Hematopoietic multipotent progenitor cell (in vitro differentiated cells): ENCODE results near the gene LDLRAD1. TPM values are rescaled to one million over a fixed set of nuclear protein-coding genes. Genes with fewer than 3 reads are reported as not detected.
A peak's percentile ranks its signal among the peaks of the same experiment; 100 is the strongest.
"Not testable (repeated sequence)": the region's sequence is repeated elsewhere in the genome, so short reads cannot be mapped to it uniquely, and the experiment has no call there.

Experiments
- DNase-seq, 3 donors: peaks; one replicate each; pipeline ENCODE4 v3.0.0-alpha.2; 2011 to 2015; ENCODE audit warnings: low read depth in 2 of 3, low spot score in 2 of 3
- total RNA-seq: library from RNA; depleted of rRNA; stranded (reverse); fragments of >200 nt; gene quantifications from one replicate; pipeline ENCODE4 v1.2.3, GENCODE V29; 2012

The LDLRAD1 gene
- total RNA-seq, 1 donor, result not detected

DNA sequence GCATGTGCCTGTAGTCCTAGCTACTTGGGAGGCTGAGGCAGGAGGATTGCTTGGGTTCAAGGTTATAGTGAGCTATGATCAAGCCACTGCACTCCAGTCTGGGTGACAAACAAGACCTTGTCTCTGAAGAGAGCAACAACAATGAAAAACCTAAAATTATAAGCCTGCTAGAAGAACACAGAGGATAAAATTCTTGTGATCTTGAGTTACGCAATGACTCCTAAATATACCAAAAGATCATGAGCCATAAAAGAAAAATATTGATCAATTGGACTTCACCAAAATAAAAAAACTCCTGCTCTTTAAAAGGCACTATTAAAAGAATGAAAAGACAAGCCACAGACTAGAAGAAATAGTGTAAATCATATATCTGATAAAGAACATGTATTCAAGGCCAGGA is 22.3 kb downstream of the LDLRAD1 start:
- DNase-seq, result no peak

DNA sequence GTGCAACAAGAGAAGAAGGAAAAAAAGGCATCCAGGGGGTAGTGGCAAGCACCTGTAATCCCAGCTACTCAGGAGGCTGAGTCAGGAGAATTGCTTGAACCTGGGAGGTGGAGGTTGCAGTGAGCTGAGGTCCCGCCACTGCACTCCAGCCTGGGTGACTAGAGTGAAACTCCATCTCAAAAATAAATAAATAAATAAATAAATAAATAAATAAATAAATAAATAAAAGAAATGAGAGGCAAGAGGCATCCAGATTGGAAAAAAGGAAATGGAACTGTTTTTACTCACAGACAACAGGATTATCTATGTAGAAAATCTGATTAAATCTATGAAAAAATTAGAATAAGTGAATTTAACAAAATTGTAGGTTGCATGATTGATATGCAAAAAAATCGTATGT is 23.5 kb downstream of the LDLRAD1 start:
- DNase-seq, result not testable (repeated sequence)

- no peak for DNase-seq
These were observed 25.7 kb downstream of the LDLRAD1 start for GRCh38 chr1:53992085-53992874.

GRCh38 chr1:53987880-53988279 is 30.1 kb downstream of the LDLRAD1 start:
- no peak for DNase-seq

DNA sequence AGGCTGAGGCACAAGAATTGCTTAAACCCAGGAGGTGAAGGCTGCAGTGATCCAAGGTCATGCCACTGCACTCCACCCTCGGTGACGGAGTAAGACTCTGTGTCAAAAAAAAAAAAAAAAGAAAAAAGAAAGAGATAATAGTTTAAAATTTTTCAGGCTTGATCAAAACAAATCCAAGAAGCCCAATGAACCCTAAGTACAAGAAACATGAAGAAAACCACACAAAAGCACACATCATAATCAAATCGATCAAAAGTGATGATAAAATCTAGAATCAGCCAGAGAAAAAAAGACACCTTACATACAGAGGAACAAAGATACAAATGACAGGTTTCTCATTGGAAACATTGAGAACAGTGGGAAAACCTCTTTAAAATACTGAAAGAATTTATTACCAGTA is 31.5 kb downstream of the LDLRAD1 start:
- no peak for DNase-seq

GRCh38 chr1:53984726-53985125 is 33.3 kb downstream of the LDLRAD1 start:
- no peak for DNase-seq

GRCh38 chr1:53982763-53983104 is 35.3 kb downstream of the LDLRAD1 start:
- DNase-seq, result no peak

DNA sequence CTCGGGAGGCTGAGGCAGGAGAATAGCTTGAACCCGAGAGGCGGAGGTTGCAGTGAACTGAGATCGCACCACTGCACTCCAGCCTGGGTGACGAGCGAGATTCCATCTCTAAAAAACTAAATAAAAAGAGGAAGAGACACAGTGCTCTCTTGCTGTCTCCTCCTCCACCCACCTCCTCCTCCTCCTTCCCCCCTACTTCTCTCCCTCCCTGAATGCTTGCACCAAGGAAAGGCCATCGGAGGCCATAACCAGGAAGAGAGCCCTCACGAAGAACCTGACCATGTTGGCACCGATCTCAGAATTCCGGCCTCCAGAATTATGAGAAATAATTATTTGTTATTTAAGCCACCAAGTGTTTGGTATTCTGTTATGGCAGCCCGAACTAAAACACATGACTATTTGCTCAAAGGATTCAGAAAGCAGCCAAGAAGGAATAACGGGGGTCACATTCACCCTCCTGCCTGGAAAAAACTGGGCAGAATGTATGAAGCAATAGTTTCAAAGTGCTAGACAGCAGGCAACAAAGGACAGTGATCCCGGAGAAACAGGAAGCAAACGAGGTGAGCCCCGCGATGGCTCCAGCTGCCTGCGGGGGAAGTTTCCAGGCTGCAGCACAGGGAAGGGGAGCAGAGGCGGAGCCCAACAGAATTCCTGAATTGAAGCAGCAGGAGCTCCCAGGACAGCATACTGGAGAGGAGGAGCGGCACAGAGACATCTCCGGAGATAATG is 35.8 kb downstream of the LDLRAD1 start:
- peak in 2 of 3 donors; percentile 1 to 13 for DNase-seq

GRCh38 chr1:53981220-53981619 is 36.8 kb downstream of the LDLRAD1 start:
- no peak for DNase-seq

- DNase-seq, result no peak
These were observed 38.1 kb downstream of the LDLRAD1 start for GRCh38 chr1:53979712-53980450.

DNA sequence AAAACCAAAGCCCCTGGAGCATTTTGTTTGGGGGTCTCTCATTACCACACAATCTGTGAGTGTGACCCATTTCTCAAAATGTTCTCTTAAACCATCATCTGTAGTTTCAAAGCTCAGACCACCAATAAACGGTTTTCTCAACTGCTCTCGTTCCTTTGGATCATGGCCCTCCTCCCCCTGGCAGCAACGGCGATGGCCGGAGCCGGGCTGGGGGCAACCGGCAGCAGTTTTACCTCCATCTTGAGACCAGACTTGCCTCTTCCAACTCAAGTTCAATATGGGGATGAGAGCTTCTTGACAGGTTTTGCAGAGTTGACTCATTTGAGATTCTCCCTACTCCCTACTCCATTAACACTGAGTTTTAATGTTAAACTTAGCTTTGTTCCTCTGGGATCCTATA is 42.1 kb downstream of the LDLRAD1 start:
- DNase-seq, result no peak

DNA sequence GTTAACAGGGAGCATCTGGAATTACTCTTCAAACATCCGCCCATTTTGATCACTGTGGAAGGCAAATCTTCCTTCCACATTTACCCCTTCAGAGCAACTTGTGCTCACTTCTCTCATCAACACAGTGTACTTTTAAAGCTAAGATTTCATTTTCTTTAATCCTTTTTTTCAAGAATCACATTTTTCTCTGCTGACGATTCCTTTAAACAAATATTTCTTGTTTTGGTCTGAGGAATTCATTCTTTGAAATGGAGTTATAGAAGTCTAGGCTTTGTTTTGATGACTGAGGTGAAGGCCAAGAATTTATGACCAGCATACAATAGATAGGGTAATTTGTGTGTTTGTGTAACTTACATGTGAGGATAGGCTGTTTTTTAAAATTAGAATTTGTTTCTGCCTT is 46.3 kb downstream of the LDLRAD1 start:
- no peak for DNase-seq

GRCh38 chr1:53969323-53969722 is 48.7 kb downstream of the LDLRAD1 start:
- DNase-seq, result not testable (repeated sequence)

- no peak for DNase-seq
These were observed 49.9 kb downstream of the LDLRAD1 start for GRCh38 chr1:53968125-53968513.

DNA sequence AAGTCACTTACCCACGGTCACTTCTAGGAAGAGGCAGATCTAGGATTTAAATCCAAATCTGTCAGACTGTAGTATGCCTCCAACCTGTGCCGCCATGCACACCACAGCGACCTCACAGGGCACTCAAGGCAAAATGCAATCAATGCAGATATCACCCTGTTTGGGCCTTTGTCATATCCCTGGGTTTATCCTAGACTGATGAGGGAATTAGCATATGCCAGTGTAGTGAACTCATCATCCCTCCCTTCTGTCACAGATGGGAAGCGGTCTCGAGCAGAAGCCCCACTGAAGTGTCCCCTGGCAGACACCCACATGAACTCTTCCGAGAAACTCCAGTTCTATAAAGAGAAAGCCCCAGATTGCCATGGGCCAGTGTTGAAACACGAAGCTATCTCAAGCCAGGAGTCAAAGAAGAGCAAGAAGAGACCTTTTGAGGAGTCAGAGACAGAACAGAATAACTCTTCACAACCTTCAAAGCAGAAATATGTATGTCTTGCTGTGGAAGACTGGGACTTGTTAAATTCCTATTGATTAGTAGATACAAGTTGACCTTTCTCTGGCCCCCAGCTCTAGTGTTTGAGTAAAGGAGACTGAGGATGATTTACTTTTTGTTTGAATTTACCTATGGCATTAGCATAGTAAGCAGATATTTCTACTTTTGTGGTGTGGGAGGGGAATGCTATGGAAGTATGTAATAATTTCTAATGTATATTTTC is 50.4 kb downstream of the LDLRAD1 start:
- DNase-seq, result no peak

DNA sequence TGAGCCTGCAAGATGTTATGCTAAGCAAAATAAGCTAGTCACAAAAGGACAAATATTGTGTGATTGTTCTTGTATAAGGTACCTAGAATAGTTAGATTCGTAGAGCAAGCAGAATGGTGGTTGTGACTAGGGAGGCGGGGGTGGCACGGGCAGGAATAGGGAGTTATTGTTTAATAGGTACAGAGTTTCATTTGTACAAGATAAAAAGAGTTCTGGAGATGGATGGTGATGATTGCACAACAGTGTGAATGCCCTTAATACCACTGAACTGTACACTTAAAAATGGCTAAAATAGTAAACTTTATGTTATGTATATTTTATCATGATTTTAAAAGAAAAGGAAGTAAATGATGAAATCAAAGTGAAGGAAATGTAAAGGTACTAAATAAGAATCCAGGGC is 51.2 kb downstream of the LDLRAD1 start:
- no peak for DNase-seq

- no peak for DNase-seq
These were observed 53.9 kb downstream of the LDLRAD1 start for GRCh38 chr1:53964109-53964508.

GRCh38 chr1:53963460-53963859 is 54.5 kb downstream of the LDLRAD1 start:
- DNase-seq, result no peak

- DNase-seq, result no peak
These were observed 55.6 kb downstream of the LDLRAD1 start for GRCh38 chr1:53962395-53962794.

- DNase-seq, result peak in 2 of 3 donors; percentile 58 to 81
These were observed 58.2 kb downstream of the LDLRAD1 start for GRCh38 chr1:53959664-53960250.
